ENCODE measurements around the gene VSTM4.

- TF ChIP-seq CTCF (IDR thresholded peaks at IDR 0.05) = no peak
- no peak for TF ChIP-seq POLR2A (IDR thresholded peaks at IDR 0.05)
Observed at GRCh38 chr10:49115796-49116508, 630 bp upstream of the VSTM4 start.

Measured in ovary (tissue), 3 donors.